Liver (tissue), 3 donors: ENCODE results near the gene CSRP1.

Experiments
- ATF3 ChIP-seq: IDR thresholded peaks from 2 replicates; pipeline ENCODE4 v1.6.1; 2016; ENCODE audit warnings: antibody characterized with exemption
- CTCF ChIP-seq: fragments of 150-350 bp; IDR thresholded peaks from 2 replicates; pipeline ENCODE4 v1.5.1; 2017; ENCODE audit warnings: improper control_type of control experiment, low read depth, low read length; ENCODE audit not compliant: missing input control
- EGR1 ChIP-seq, 2 donors: IDR thresholded peaks; 2 replicates each; pipeline ENCODE4 v1.6.1; 2016 to 2018; ENCODE audit warnings: antibody characterized with exemption in 2 of 2, low read depth in 2 of 2
- GABPA ChIP-seq, 2 donors: IDR thresholded peaks in 1 of 2; conservative IDR thresholded peaks in 1 of 2; 2 replicates each; pipeline ENCODE4 v1.6.1; 2016; ENCODE audit warnings: antibody characterized with exemption in 2 of 2, mild to moderate bottlenecking in 1 of 2, moderate library complexity in 1 of 2
- HNF4A ChIP-seq, 2 donors: conservative IDR thresholded peaks; 2 replicates each; pipeline ENCODE4 v1.6.1; 2016; ENCODE audit warnings: antibody characterized with exemption in 2 of 2, mild to moderate bottlenecking in 2 of 2
- JUND ChIP-seq, 2 donors: IDR thresholded peaks; 2 replicates each; pipeline ENCODE4 v1.6.1; 2016; ENCODE audit warnings: antibody characterized with exemption in 2 of 2
- MAX ChIP-seq: IDR thresholded peaks from 2 replicates; pipeline ENCODE4 v1.6.1; 2016; ENCODE audit warnings: antibody characterized with exemption
- RAD21 ChIP-seq, 2 donors: IDR thresholded peaks; 2 replicates each; pipeline ENCODE4 v1.6.1; 2016; ENCODE audit warnings: antibody characterized with exemption in 2 of 2, mild to moderate bottlenecking in 2 of 2
- REST ChIP-seq: IDR thresholded peaks from 2 replicates; pipeline ENCODE4 v1.6.1; 2016; ENCODE audit warnings: antibody characterized with exemption, mild to moderate bottlenecking
- TAF1 ChIP-seq: conservative IDR thresholded peaks from 2 replicates; pipeline ENCODE4 v1.6.1; 2016; ENCODE audit warnings: antibody characterized with exemption, mild to moderate bottlenecking
- YY1 ChIP-seq: IDR thresholded peaks from 2 replicates; pipeline ENCODE4 v1.6.1; 2016; ENCODE audit warnings: antibody characterized with exemption, mild to moderate bottlenecking
- donor health status: healthy.
- donor health status: healthy.

GRCh38 chr1:201496296-201496690 is 10.6 kb downstream of the CSRP1 start:
- TF ChIP-seq EGR1 (IDR thresholded peaks at IDR 0.05; ENCODE audit: low read depth in 2 of 2) (no peak), CTCF (no peak), RAD21 (IDR thresholded peaks at IDR 0.05) (no peak), TAF1 (no peak), HNF4A (conservative IDR thresholded peaks at IDR 0.05) (no peak), YY1 (no peak), JUND (IDR thresholded peaks at IDR 0.05) (no peak), MAX (no peak), REST (no peak), ATF3 (no peak), GABPA (IDR thresholded peaks at IDR 0.05 in 1 of 2, conservative IDR thresholded peaks at IDR 0.05 in 1 of 2) (no peak)
